NCI-H1436 treated with DMSO at 0.1 percent for 48 hours (cell line): Measurements from ENCODE around the gene MYH4.

ENCODE experiments used
- DNase-seq: peaks from one replicate; lab custom pipeline; 2025; lab: John Stamatoyannopoulos, UW

Gene MYH4

DNA sequence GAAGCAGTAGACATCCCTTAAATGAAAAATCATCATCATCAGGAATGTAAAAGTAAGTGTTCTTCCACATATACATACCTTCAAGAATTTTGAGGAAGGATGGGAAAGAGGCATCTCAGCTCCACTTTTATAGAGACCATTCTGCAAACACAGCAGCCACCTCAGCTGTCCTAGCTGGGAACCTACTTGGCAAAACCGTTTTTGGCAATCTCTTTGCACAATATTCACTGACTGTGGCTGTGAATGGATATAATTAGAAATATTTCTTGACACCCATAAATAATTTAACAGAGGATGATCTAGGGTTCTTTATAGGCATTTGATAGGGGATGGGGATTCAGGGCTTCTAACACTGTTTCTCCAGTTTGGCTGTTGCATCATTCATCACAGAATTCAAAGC, at the start of gene MYH4:
Gene MYH4 (minus strand): TSS at position 101 of the 400 bp plus-strand sequence. CDS start 2,814 bp downstream, outside the sequence.
- no peak for DNase-seq

DNA sequence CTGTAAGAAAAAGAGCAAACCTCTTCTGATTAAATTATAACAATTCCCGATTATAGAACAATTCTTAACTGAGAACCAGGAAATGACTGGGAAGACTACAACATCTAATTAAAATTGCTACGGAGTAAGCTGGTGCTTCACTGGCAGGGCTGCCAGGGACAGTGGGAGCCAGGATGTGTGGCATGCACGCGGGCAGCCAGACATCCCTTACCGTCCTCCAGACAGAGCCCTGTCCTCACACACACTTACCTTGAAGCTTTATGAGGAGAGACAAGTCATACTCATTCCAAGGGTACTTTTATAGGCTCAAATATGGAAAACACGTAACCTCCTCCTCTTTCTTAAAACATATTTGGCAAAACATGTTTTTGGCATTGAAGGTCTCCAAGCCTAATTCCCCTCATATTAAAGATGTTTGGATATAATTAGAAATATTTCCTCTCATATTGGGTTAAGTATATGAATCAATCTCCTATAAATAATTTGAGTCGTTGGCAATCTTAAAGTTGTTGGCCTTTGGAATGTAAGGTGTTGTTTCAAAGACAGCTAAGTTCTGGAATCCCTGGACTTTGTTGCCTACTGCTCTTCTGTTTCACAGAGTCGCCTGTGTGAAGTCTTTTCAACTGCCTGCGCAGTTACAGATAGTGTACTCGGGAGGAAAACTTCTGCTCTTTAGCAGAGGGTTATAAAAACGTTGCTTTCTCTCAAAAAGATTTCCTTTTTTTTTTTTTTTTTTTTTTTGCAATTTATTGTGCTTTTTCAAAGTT, 49.1 kb upstream of the MYH4 start, which contains the start of gene MYH1:
Gene MYH1 (minus strand): TSS at position 272 of the 767 bp plus-strand sequence. CDS start 1,900 bp downstream, outside the sequence.
- no peak for DNase-seq

DNA sequence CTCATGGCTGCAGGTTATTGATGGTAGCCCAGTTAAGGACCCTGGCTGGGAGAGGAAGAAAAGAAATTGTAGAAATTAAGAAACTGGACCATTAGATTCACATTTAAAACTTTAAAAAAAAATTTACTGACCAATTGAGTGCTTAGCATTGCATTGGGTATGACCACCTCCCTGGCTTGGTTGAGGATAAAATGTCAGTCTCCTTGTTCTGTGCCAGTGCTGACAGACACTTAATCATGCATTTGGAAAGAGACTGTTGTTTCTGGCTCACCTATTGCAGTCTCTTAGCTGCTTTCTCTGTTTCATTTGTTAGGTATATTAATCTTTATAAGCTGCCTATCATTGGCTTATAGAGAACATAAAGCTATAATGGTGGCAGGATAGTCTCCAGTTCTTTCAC, 47.3 kb upstream of the MYH4 start:
- DNase-seq: no peak

DNA sequence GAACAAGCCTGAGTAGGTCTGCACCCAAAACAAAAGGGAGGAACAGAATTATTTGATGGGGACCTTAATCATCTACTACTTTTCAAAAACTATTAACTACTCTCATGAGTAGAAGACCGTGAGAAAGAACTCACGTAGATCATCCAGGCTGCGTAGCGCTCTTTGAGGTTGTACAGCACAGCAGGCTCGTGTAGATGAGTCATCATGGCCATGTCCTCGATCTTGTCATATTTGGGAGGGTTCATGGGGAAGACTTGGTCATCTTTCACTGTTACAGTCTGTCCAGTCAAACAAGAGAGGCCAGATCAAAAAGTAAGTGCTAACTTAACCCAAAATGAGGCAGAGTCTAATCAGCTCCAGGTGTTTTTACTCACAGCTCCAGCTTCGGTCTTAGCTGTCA, 46.7 kb upstream of the MYH4 start:
- no peak for DNase-seq

DNA sequence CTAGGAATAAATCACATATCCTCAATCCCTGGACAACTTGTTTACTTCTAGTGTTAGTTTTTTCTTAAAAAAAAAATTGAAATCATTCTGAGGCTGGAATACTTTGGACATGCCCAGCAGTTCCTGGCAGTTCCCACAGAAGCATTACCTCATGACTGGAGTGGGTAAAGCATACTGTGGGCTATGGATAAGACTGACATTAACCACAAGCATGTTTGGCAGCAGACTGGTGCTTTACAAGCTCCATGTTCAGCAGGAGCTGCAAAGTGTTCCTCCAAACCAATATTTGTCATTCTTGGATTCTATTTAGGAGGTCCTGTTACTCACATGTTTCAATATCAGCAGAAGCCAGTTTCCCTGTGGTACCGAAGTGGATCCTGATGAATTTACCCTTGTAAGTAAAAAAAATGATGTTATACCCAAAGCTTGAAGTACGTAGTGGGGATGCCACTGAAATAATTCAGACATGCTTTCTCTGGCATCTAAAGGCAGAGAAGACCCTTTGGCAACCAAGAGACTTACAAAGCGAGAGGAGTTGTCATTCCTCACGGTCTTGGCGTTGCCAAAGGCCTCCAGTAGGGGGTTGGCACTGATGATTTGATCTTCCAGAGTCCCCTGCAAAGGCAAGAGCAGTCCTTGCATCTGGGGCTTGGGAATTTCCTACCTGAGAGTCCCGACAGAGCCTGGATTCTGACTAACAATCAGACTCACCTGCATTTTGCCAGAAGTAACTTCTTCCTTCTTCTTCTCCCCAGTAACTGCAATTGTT, 44.1 kb upstream of the MYH4 start:
- no peak for DNase-seq

DNA sequence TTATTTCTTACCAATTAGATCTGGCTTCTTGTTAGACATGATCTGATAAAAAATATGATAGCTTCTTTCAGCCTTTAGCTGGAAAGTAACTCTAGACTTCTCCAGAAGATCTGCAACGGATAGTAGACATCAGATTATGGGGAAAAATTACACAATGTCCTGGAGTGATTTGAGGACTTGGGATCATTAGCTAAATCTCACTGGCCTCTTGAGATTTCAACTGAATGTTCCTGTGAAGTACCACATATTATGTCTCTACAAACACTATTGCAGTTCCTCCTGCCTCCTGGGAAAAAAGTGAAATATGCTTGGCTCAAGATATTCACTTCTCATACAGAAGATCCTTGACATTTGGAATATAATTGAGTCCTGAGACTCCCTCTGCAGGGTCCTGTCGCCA, 43.5 kb upstream of the MYH4 start:
- no peak for DNase-seq

DNA sequence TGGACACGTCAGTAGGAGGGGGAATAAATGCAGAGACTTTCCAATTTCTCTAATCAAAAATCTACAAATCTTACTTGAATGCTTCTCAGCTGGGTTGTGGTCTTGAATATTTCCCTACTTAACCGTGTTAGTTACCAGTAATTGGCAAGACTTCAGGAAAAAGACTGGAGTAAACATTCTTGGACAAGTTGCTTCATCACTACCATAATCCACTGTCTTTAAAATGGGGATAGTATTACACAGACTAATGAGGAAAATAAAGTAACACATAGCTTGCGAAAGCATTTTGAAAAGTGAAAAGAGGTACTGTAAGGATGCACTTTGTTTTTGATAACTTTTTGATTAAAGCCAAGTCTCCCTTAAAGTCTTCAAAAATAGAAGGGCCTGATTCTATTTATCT, 30.6 kb upstream of the MYH4 start:
- DNase-seq: no peak

DNA sequence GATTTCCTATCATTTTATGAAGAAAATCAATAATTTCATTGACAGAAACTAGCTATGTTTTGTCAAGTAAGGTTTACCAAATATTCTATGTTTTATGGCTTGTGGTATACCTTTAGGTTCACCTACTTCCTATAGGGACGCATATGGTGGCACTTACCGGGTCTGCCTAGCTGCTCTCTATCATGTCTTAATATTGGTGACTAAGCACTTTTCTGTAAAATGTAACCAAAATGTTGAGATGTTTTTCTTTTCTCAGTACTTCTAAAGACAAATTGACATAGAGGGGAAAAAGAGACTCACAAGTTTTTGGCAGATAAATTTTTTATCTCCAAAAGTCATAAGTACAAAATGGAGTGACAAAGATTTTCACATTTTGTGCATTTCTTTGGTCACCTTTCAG, 22.6 kb upstream of the MYH4 start:
- no peak for DNase-seq

DNA sequence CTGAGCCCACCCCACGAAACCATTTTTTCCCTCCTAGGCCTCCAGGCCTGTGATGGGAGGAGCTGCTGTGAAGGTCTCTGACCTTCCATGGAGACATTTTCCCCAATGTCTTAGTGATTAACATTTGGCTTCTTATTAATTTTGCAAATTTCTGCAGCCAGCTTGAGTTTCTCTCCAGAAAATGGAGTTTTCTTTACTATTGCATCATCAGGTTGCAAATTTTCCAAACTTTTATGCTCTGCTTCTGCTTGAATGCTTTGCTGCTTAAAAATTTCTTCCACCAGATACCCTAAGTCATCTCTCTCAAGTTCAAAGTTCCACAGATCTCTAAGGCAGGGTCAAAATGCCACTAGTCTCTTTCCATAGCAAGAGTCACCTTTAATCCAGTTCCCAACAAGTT, 12.9 kb upstream of the MYH4 start:
- DNase-seq: no peak

DNA sequence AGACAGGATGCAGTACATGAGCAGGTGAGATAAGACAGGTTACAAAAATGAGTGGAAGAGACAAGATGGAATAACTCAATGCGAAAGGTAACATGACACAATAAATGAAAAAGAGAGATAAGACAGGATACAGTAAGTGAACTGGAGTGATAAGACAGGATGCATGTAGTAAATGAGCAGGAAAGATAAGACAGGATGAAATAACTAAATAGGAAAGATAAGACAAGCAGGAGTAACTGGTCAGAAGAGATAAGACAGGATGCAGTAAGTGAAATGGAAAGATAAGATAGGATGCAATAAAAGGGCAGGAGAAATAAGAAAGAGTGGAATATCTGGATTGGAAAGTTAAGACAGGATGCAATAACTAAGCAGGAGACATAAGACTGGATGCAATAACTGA, 8.3 kb upstream of the MYH4 start:
- DNase-seq: no peak

DNA sequence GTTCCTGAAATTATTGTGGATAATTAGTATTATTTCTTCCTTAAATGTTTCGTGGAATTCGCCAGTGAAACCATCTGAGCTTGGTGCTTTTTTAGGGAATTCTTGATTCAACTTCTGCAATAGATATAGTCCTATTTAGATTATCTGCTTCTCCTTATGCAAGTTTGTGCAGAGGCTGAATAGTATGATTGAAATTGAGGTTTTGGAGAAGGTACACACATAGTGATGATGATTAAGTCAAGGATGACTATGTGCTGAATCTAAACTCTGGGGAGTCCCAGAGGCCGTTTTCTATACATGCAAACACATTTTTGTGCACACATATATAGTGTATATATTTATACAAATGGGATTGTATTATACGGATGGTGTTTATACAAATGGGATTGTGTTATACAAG, 5.2 kb upstream of the MYH4 start:
- DNase-seq: no peak

DNA sequence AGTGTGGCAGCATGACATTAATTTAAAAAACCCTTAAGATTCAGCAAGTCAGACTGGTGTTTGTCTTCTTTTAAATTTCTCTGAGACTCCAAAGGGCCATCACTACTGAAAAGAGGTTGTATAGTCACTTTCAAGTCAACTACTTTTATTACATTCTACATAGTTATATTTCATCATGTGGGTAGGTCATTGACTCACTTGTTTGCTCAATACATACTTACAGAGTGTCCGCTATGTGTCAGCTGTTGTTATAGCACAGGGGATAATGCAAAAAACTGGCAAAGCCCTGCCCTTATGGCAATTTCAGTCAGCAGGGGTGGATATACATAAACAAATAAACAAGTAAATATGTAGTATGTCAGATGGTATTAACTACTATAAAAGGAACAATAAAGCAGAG, 2.5 kb upstream of the MYH4 start:
- no peak for DNase-seq

DNA sequence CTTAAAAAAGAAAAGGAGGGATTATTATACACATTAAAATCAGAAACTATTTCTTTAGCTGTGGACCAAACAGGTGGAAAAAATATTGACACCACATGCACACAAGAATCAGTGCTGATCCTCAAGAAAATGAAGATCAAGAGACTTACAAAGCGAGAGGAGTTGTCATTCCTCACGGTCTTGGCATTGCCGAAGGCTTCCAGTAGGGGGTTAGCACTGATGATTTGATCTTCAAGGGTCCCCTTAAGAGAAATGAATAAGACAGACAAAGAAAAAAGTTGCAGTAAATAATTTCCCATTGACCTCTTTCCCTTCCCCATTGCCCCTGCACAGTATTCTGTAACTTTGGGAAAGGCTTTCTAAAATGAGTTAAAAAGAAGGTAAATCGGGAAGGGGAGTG, 6.0 kb downstream of the MYH4 start:
- no peak for DNase-seq

DNA sequence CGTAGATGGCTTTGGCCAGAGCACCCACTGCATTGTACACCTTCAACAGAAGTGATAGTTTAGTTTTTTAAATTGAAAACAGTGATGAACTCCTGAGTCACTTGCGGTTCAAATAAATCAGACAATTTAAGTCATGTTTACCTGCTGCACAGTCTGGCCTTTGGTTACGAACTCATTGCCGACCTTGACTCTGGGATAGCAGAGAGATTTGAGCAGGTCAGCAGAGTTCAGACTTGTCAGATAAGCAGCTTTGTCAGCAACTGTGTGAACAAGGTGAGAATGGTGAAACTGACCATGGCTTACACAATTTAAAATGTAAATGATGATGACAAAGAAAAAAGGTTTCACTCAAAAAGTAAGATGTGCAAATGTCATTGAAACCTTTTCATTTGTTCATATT, 9.3 kb downstream of the MYH4 start:
- DNase-seq: no peak

DNA sequence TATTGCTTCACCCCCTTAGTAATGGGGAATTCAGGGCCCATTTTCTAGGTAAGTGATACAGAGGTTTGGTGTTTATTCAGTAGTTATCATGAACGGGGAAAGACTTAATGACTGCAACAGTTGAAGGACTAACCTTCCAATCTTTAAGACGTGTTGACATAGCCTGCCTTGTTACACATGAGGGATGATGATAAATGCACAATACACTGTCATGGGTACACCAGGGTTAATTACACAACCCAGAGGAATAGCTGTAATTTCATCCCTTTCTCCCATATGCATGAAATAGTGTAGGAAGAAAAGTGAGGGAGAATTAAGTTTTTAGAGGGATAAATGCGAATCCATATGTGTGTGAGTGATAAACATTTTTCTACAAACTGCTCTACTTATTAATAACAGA, 10.7 kb downstream of the MYH4 start:
- DNase-seq: no peak

DNA sequence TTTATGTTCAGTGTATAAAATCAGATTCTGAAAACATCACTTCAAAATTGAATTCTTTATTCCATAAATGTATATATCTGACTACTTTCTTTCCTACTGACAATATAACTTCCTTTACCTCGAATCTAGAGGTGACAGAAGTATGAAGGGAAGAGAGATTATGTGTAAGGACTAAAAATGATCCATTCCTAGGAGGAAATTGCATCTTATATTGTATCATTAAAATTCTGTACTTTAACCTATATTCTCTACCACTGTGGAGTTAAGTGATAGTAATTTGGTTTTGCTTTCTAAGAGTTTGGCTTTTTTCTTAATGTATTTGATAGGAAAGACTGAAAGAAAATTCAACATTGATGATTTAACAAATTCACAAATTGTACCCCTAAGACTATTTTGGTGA, 11.4 kb downstream of the MYH4 start:
- no peak for DNase-seq

DNA sequence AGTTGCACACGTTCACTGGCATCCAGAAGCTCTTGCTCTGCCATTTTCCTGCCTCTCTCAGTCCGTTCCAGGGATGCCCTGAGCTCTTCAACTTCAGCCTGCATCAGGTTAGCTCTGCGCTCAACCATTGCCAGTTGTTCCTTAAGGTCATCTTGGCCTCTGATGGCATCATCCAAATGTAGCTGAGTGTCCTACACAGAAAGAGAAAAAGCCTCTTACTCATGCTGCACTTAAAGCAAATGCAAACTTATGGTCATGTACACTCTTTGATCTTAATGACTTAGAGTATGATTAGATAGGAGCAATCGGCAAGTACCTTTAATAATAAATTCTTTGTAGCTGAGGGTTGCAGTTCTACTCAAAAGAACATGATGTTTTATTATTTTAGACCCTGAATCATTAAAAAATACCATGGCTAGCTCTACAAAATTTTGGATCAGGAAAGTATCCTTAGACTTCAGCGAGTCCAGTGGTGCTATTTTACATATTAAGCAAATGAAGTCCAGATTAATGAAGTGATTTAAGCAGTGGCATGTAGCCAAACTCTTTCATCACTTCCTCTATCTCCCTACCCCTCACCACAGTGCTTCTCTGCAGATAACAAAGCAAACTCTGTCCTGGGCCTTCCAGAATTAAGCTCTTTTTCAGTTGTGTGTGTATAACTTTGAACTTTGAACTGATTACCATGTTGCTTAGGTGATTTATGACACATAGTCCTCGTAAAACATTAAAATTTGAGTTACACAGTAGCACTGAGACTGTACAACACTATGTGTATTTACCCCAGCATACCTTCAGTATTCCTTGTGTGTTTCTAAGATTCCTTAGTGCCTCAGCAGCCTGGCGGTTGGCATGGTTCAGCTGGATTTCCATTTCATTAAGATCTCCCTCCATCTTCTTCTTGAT, 22.1 kb downstream of the MYH4 start:
- no peak for DNase-seq

DNA sequence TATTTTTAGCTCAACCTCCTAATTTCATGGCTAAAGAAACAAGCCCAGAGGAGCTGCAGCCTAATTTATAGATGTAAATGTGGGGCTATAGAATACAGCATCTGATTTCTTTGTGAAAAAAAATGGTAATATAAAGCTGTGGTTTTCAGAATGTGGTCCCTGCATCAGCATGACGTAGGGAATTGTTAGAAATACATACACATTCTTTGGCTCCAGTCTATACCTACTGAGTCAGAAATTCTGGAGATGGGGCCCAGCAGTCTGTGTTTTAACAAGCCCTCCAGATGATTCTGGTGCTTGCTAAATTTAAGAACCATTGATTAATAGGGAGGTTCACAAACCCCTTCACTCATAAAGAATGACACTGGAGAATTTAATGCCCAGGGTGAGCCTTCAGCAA, 29.5 kb downstream of the MYH4 start:
- DNase-seq: no peak

DNA sequence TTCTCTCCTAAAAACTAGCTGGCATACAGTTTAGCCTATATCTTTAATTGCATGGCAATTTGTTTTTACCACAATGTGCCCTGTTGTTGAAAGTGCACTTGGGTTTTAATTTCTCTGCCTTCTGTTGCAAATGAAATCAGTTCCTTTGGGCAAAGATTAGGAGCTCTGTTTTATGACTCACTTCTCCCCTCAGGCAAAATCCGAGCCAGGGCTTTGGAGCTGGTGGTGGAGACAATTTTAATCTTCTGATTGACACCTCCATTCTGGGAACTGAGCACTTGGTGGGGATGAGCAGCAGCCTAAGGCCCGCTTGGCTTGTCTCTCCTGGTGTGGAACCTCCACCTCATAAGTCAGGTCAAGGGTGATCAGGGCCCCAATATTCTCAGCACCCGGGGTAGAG, 34.3 kb downstream of the MYH4 start:
- no peak for DNase-seq

DNA sequence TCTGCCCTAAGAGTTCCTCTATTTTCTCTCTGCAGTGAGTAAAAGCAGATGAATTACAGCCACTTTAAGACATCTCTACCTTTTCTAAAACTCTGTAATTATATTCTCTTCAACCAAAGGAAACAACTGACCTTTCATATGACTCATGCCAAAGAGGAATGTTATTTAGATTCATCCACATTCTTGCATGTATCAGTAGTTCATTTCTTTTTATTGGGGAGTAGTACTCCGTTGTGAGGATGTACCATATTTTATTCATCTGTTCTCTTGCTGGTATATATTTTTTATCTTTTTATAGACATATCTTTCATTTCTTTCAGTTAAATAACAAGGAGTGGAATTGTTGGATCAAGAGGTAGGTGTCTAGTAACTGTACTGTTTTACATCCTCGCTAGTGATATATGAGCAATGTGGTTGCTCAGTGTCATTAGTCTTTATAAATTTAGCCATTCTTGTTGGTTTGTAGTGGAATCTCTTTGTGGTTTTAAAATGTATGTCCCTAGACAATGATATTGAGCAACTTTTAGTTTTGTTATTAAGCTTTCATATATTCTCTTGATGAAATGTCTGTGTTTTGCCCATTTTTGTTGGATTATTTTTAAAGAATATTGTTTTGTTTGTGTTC, 39.8 kb downstream of the MYH4 start:
- DNase-seq: no peak

DNA sequence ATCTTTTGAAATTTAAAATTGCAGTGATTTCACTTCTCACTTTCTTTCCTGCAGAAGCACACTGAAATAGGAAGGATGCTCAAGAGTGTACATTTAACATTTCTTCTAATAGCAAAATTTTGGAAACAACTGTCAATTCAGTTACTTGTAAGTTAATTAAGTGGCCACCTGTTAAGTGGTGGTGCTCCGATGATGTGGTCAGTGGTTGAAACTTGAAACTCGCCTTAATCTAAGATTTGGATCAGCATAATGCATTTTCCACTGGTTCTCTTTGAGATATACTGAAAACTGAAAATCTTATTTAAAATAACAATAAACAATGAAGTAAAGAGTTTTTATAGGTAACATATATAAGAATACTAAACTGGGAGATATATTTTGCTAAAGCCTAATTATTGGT, 40.6 kb downstream of the MYH4 start:
- no peak for DNase-seq
